Stomach (tissue), 9 donors: Measurements from ENCODE around the gene STT3A. TPM values are rescaled to one million over a fixed set of nuclear protein-coding genes. Genes with fewer than 3 reads are reported as not detected.

Experiments used
- DNase-seq, 2 donors: peaks; one replicate each; pipeline versions ENCODE4 v3.0.0 to v3.0.0-alpha.2; 2013 to 2019
- H3K27ac ChIP-seq, 5 donors: fragments of 200-600 bp in 4 of 5; sonication (generic) in 4 of 5; one replicate each; pipeline ENCODE4 v1.5.1; 2013 to 2019; ENCODE audit warnings: mild to moderate bottlenecking in 1 of 5, moderate library complexity in 1 of 5
- H3K27me3 ChIP-seq, 3 donors: fragments of 200-600 bp; sonication (generic); one replicate each; pipeline ENCODE4 v1.5.1; 2017 to 2019; ENCODE audit warnings: mixed run types in 1 of 3
- H3K36me3 ChIP-seq, 4 donors: fragments of 200-600 bp; sonication (generic); 1 replicate in 3 of 4; 2 replicates in 1 of 4; pipeline ENCODE4 v1.5.1; 2016 to 2019
- H3K4me1 ChIP-seq, 4 donors: fragments of 200-600 bp; sonication (generic); one replicate each; pipeline ENCODE4 v1.5.1; 2016 to 2019
- H3K4me3 ChIP-seq, 4 donors: fragments of 200-600 bp; sonication (generic) in 3 of 4; one replicate each; pipeline ENCODE4 v1.5.1; 2016 to 2019; ENCODE audit warnings: mild to moderate bottlenecking in 1 of 4
- H3K9me3 ChIP-seq, 4 donors: fragments of 200-600 bp; sonication (generic); one replicate each; pipeline ENCODE4 v1.5.1; 2016 to 2019
- CTCF ChIP-seq, 7 experiments: fragments of 450-650 bp in 4 of 7; fragments of 200-600 bp in 3 of 7; sonication (generic) in 3 of 7; IDR thresholded peaks; one replicate each; pipeline ENCODE4 v1.5.1; 2016 to 2019; ENCODE audit warnings: antibody characterized with exemption in 7 of 7, control low read depth in 2 of 7, mild to moderate bottlenecking in 1 of 7
- EP300 ChIP-seq: sonication (generic); formaldehyde crosslinking; IDR thresholded peaks from one replicate; pipeline ENCODE4 v1.6.1; 2017; ENCODE audit warnings: antibody characterized with exemption
- POLR2A ChIP-seq, 4 donors: fragments of 450-650 bp; IDR thresholded peaks; one replicate each; pipeline ENCODE4 v1.6.1; 2016; ENCODE audit warnings: antibody characterized with exemption in 4 of 4, control low read depth in 2 of 4, mild to moderate bottlenecking in 1 of 4, moderate library complexity in 1 of 4
- POLR2AphosphoS5 ChIP-seq, 3 donors: sonication (generic); formaldehyde crosslinking; IDR thresholded peaks; one replicate each; pipeline ENCODE4 v1.6.1; 2016; ENCODE audit warnings: antibody characterized with exemption in 3 of 3
- WGBS, 5 donors: extraction: QIAGEN DNeasy Blood & Tissue Kit in 3 of 5; methylation state at CpG; one replicate each; pipeline versions ENCODE4 v1.1.5 to v1.1.7; 2013 to 2018; 5-methylcytosine and 5-hydroxymethylcytosine counted together
- intact Hi-C: fragments of 100-400 bp; cut with DNase I; formaldehyde crosslinking; loops from one replicate; pipeline ENCODE4 v1.15.1; 2023; ENCODE audit warnings: low total_unique reads
- polyA plus RNA-seq, 3 donors: library from polyadenylated mRNA; stranded (reverse); fragments of 200-250 nt; gene quantifications; one replicate each; pipeline ENCODE4 v1.2.3, GENCODE V29; 2013
- total RNA-seq, 5 donors: library from RNA; depleted of rRNA; stranded (reverse); fragments of >200 nt; gene quantifications; one replicate each; pipeline versions ENCODE4 v1.1.0 to v1.2.3, GENCODE V29; 2014 to 2016
- donor health status: healthy with polysubstance abuse.
- donor health status: Bipolar disorder and iron deficiency.
- donor health status: healthy.

STT3A gene
- total and polyA plus RNA-seq, 8 donors: 19.4 to 113 (median 34.9) TPM

GRCh38 chr11:125625225-125625629, 32.6 kb downstream of the STT3A start:
- Histone ChIP-seq H3K4me1 (peaks cover 14 to 34% (median 24%) of the 10 kb centered on the region in 4 donors), H3K27ac (peak overlapping the region; percentile 90 to 97 (median 96)), H3K9me3 (no peaks in the 10 kb centered on the region), H3K27me3 (no peaks in the 10 kb centered on the region), H3K4me3 (peak overlapping the region; percentile 65 to 97 (median 76)), H3K36me3 (peaks cover 2 to 30% (median 21%) of the 10 kb centered on the region in 4 donors)
- WGBS, 5 donors: 0 to 2% (median 1%) methylated on average over 16 to 20 of the region's 20 CpGs
- intact Hi-C loops: no loop called here
- DNase-seq: no peak
- TF ChIP-seq POLR2A (IDR thresholded peaks at IDR 0.05): no peak
- TF ChIP-seq EP300: no peak
- no peak for TF ChIP-seq POLR2AphosphoS5 (IDR thresholded peaks at IDR 0.05)
- no peak for TF ChIP-seq CTCF (IDR thresholded peaks at IDR 0.05)

DNA sequence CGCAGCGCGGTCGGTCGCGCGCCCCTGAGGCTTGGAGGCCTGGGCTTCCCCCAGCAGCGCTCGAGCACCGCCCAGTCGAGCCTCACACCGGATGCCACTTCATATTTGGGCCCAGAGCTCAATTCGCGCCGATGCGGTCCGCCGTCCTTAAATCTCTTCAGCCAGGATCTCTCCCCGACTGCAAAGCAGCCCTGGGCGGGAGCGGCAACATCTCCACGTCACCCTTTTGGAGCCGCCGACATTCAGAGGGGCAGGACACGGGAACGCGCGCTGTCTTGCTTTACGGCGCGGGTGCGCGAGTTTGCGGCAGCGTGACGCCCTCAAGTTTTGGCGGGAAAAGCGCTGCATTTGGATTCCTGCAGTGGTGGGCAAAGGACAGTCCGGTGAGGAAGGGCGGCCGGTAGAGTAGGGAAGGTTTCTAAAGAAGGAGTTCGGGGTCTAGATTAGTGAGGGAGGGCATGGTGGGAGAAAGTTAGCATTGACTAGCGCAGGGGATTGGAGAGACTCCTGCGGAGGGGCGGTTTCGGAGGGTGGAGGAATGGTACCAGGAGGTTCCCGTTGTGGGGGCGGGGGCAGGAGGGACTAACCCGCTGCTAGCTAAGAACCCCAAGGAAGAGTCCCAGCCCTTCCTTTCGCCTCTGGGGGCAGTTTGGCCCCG, 33.1 kb downstream of the STT3A start:
- Histone ChIP-seq H3K36me3 (peaks cover 2 to 25% (median 16%) of the 10 kb centered on the region in 4 donors), H3K9me3 (no peaks in the 10 kb centered on the region), H3K27me3 (no peaks in the 10 kb centered on the region), H3K4me3 (peak overlapping the region; percentile 65 to 97 (median 76)), H3K27ac (peak overlapping the region; percentile 90 to 97 (median 96)), H3K4me1 (peaks cover 14 to 34% (median 24%) of the 10 kb centered on the region in 4 donors)
- TF ChIP-seq EP300 (no peak), CTCF (IDR thresholded peaks at IDR 0.05) (peak in 1 of 7 experiments; percentile 21), POLR2AphosphoS5 (IDR thresholded peaks at IDR 0.05) (peak; percentile 82 to 91 (median 85)), POLR2A (IDR thresholded peaks at IDR 0.05) (peak in 2 of 4 donors; percentile 60 to 72)
- peak; percentile 88 to 96 for DNase-seq
- intact Hi-C loops: no loop called here
- WGBS, 5 donors: 0 to 1% (median 0%) methylated on average over 25 to 51 of the region's 51 CpGs

DNA sequence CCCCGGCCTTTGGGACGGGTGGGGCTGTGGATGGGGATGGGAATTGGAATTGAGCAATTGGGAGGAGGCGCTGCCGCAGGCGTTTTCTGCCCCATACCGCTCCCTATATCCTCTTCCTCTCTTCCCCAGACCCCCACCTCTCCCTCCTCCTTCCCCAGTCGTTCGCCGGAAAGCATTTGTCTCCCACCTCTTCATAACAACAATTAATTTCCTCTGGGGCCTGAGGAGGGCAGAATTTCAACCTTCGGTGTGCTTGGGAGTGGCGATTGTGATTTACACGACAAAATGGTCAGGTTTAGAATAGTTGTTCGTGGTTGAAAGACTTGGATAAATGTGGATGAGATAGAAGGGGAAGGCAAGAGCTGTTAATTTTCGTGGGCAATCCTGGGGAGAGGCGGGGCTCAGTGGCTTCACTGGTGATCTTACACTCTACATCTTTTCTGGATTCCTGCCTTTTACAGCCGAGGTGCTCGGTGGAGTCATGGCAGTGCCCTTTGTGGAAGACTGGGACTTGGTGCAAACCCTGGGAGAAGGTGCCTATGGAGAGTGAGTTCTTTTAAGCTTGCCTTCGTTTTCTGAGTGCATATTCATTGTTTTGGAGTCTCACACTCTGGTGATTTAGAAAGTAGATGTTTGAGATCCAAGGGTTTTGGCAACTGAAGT, 33.8 kb downstream of the STT3A start:
- Histone ChIP-seq H3K27me3 (no peaks in the 10 kb centered on the region), H3K9me3 (no peaks in the 10 kb centered on the region), H3K27ac (peak overlapping the region; percentile 90 to 97 (median 96)), H3K4me1 (peaks cover 14 to 34% (median 24%) of the 10 kb centered on the region in 4 donors), H3K4me3 (peak overlapping the region; percentile 65 to 97 (median 76)), H3K36me3 (peaks cover 0 to 18% (median 9%) of the 10 kb centered on the region in 4 donors)
- TF ChIP-seq POLR2AphosphoS5 (IDR thresholded peaks at IDR 0.05) (no peak), EP300 (no peak), CTCF (IDR thresholded peaks at IDR 0.05) (no peak), POLR2A (IDR thresholded peaks at IDR 0.05) (no peak)
- peak in 1 of 2 donors; percentile 78 for DNase-seq
- intact Hi-C loops: no loop called here
- WGBS, 5 donors: 0 to 1% (median 0%) methylated on average over 18 of the region's 18 CpGs

DNA sequence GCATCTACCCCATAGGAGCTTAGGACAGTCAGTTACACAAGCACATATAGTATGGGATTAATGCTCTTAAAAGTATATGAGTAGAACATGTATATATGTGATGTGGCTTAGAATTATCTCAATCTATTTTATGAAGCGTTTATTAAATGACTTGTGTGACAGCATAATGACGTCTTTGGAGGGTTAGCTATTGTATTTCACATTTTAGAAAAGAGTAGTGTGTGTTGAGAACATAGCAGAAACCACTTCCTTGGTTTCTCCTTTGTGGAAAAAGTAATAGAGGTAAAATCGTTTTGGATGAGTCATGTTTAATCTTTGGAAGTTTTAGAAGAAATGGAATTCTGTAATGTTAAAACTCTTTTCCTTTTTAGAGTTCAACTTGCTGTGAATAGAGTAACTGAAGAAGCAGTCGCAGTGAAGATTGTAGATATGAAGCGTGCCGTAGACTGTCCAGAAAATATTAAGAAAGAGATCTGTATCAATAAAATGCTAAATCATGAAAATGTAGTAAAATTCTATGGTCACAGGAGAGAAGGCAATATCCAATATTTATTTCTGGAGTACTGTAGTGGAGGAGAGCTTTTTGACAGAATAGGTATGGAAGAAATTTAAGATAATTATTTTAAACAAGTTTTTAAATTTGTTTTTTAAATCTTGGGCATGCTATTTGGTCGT, 34.7 kb downstream of the STT3A start:
- WGBS, 5 donors: 62 to 66% (median 64%) methylated on average over 7 of the region's 7 CpGs
- Histone ChIP-seq H3K4me3 (no peak overlapping the region), H3K9me3 (no peaks in the 10 kb centered on the region), H3K4me1 (peaks cover 14 to 28% (median 24%) of the 10 kb centered on the region in 4 donors), H3K27me3 (no peaks in the 10 kb centered on the region), H3K27ac (no peak overlapping the region), H3K36me3 (peaks cover 0 to 9% (median 2%) of the 10 kb centered on the region in 4 donors)
- DNase-seq: no peak
- intact Hi-C loops: no loop called here
- no peak for TF ChIP-seq CTCF (IDR thresholded peaks at IDR 0.05)
- no peak for TF ChIP-seq EP300
- no peak for TF ChIP-seq POLR2AphosphoS5 (IDR thresholded peaks at IDR 0.05)
- no peak for TF ChIP-seq POLR2A (IDR thresholded peaks at IDR 0.05)
